Measurements from ENCODE around the gene TEPSIN.

TEPSIN gene

GRCh38 chr17:81240761-81241160 lies 1.9 kb upstream of the TEPSIN start:
- no peak for DNase-seq
- peak overlapping the region; percentile 96 for H3K4me3 Mint-ChIP-seq
- no peaks in the 10 kb centered on the region for H3K27me3 Mint-ChIP-seq
- H3K9me3 Mint-ChIP-seq = no peaks in the 10 kb centered on the region
- peaks cover 40% of the 10 kb centered on the region for H3K4me1 Mint-ChIP-seq
- CTCF ChIA-PET = interaction anchor here (0.6 to 1.6 kb wide), 2 partner anchors 12 to 98 kb away, joined by 3 read pairs; no protein-coding TSS in a partner anchor
- H3K27ac Mint-ChIP-seq = peak overlapping the region; percentile 13
- H3K36me3 Mint-ChIP-seq = peaks cover 14% of the 10 kb centered on the region

GRCh38 chr17:81239714-81240555 lies 1.1 kb upstream of the TEPSIN start:
- Mint-ChIP-seq H3K27ac (peak overlapping the region; percentile 92), H3K36me3 (peaks cover 15% of the 10 kb centered on the region), H3K4me1 (peaks cover 41% of the 10 kb centered on the region), H3K9me3 (no peaks in the 10 kb centered on the region), H3K4me3 (peak overlapping the region; percentile 96), H3K27me3 (no peaks in the 10 kb centered on the region)
- DNase-seq = peak; percentile 57
- CTCF ChIA-PET = interaction anchor here (0.6 to 1.6 kb wide), 5 partner anchors 13 to 146 kb away, joined by 3 to 6 read pairs (median 3); no protein-coding TSS in a partner anchor

- H3K4me3 Mint-ChIP-seq = peak overlapping the region; percentile 91
- no peaks in the 10 kb centered on the region for H3K9me3 Mint-ChIP-seq
- H3K4me1 Mint-ChIP-seq = peaks cover 45% of the 10 kb centered on the region
- H3K36me3 Mint-ChIP-seq = peaks cover 18% of the 10 kb centered on the region
- no peaks in the 10 kb centered on the region for H3K27me3 Mint-ChIP-seq
- CTCF ChIA-PET = interaction anchor here (1.1 kb wide), 1 partner anchor 97 kb away, joined by 6 read pairs; no protein-coding TSS in a partner anchor
- DNase-seq = no peak
- peak overlapping the region; percentile 37 for H3K27ac Mint-ChIP-seq
Observed at GRCh38 chr17:81238490-81238814, 403 bp downstream of the TEPSIN start.

GRCh38 chr17:81237591-81238489 lies 1.0 kb downstream of the TEPSIN start:
- H3K9me3 Mint-ChIP-seq = no peaks in the 10 kb centered on the region
- CTCF ChIA-PET = interaction anchor here (1.0 kb wide), 1 partner anchor 95 kb away, joined by 3 read pairs; no protein-coding TSS in a partner anchor
- H3K4me3 Mint-ChIP-seq = peak overlapping the region; percentile 91
- peak overlapping the region; percentile 53 for H3K27ac Mint-ChIP-seq
- H3K27me3 Mint-ChIP-seq = no peaks in the 10 kb centered on the region
- H3K36me3 Mint-ChIP-seq = peaks cover 20% of the 10 kb centered on the region
- DNase-seq = no peak
- peaks cover 45% of the 10 kb centered on the region for H3K4me1 Mint-ChIP-seq

GRCh38 chr17:81236784-81237183 lies 2.1 kb downstream of the TEPSIN start:
- peaks cover 18% of the 10 kb centered on the region for H3K36me3 Mint-ChIP-seq
- no peaks in the 10 kb centered on the region for H3K9me3 Mint-ChIP-seq
- no peak overlapping the region for H3K4me3 Mint-ChIP-seq
- no peak for DNase-seq
- CTCF ChIA-PET = no interaction called here
- no peaks in the 10 kb centered on the region for H3K27me3 Mint-ChIP-seq
- H3K27ac Mint-ChIP-seq = no peak overlapping the region
- peaks cover 40% of the 10 kb centered on the region for H3K4me1 Mint-ChIP-seq

GRCh38 chr17:81235822-81236740 lies 2.8 kb downstream of the TEPSIN start:
- Mint-ChIP-seq H3K27ac (peak overlapping the region; percentile 73), H3K4me3 (no peak overlapping the region), H3K4me1 (peaks cover 33% of the 10 kb centered on the region), H3K27me3 (no peaks in the 10 kb centered on the region), H3K36me3 (peaks cover 18% of the 10 kb centered on the region), H3K9me3 (no peaks in the 10 kb centered on the region)
- DNase-seq = no peak
- CTCF ChIA-PET = no interaction called here

GRCh38 chr17:81234940-81235821 lies 3.7 kb downstream of the TEPSIN start:
- CTCF ChIA-PET = no interaction called here
- Mint-ChIP-seq H3K4me3 (no peak overlapping the region), H3K4me1 (peaks cover 25% of the 10 kb centered on the region), H3K27me3 (no peaks in the 10 kb centered on the region), H3K36me3 (peaks cover 21% of the 10 kb centered on the region), H3K27ac (no peak overlapping the region), H3K9me3 (no peaks in the 10 kb centered on the region)
- DNase-seq = no peak

- no peak overlapping the region for H3K27ac Mint-ChIP-seq
- no peak for DNase-seq
- no peaks in the 10 kb centered on the region for H3K9me3 Mint-ChIP-seq
- H3K36me3 Mint-ChIP-seq = peaks cover 24% of the 10 kb centered on the region
- peaks cover 22% of the 10 kb centered on the region for H3K4me1 Mint-ChIP-seq
- CTCF ChIA-PET = no interaction called here
- H3K27me3 Mint-ChIP-seq = no peaks in the 10 kb centered on the region
- no peak overlapping the region for H3K4me3 Mint-ChIP-seq
Observed at GRCh38 chr17:81234506-81234855, 4.4 kb downstream of the TEPSIN start.

- no peak for DNase-seq
- Mint-ChIP-seq H3K4me1 (peaks cover 20% of the 10 kb centered on the region), H3K36me3 (peaks cover 23% of the 10 kb centered on the region), H3K27me3 (no peaks in the 10 kb centered on the region), H3K9me3 (no peaks in the 10 kb centered on the region), H3K4me3 (no peak overlapping the region), H3K27ac (no peak overlapping the region)
- CTCF ChIA-PET = no interaction called here
Observed at GRCh38 chr17:81233811-81234505, 4.9 kb downstream of the TEPSIN start.

- Mint-ChIP-seq H3K27ac (no peak overlapping the region), H3K9me3 (no peaks in the 10 kb centered on the region), H3K27me3 (no peaks in the 10 kb centered on the region), H3K4me3 (no peak overlapping the region), H3K4me1 (peaks cover 19% of the 10 kb centered on the region), H3K36me3 (peaks cover 25% of the 10 kb centered on the region)
- DNase-seq = no peak
- CTCF ChIA-PET = interaction anchor here (1.9 kb wide), 1 partner anchor 11 kb away, joined by 5 read pairs; the partner anchor contains the start of gene CEP131
Observed at GRCh38 chr17:81233316-81233715, 5.5 kb downstream of the TEPSIN start.

GRCh38 chr17:81232616-81233241 lies 6.1 kb downstream of the TEPSIN start:
- Mint-ChIP-seq H3K27ac (no peak overlapping the region), H3K9me3 (peaks cover 2% of the 10 kb centered on the region), H3K4me1 (peaks cover 18% of the 10 kb centered on the region), H3K36me3 (peaks cover 31% of the 10 kb centered on the region), H3K4me3 (no peak overlapping the region), H3K27me3 (no peaks in the 10 kb centered on the region)
- no peak for DNase-seq
- CTCF ChIA-PET = interaction anchor here (1.9 kb wide), 1 partner anchor 10 kb away, joined by 5 read pairs; the partner anchor contains the start of gene CEP131

All from activated naive CD4-positive, alpha-beta T cell treated with anti-CD3 and anti-CD28 coated beads, Interleukin-2, amount 10 ng/mL, durations not matched to agents 7 days and 5 days (primary cell).